HG03354 (cell line): Measurements from ENCODE around the gene SMAD7.

Experiments used
- ATAC-seq: cut with Tn5 transposase; IDR thresholded peaks from one replicate; pipeline ENCODE4 v1.9.1; 2021; ENCODE audit warnings: mild to moderate bottlenecking; ENCODE audit not compliant: unreplicated experiment, poor library complexity, severe bottlenecking

The SMAD7 gene

GRCh38 chr18:48921305-48922225 lies 29.2 kb downstream of the SMAD7 start:
- no peak for ATAC-seq

- no peak for ATAC-seq
Observed at GRCh38 chr18:48920408-48921038, 30.2 kb downstream of the SMAD7 start.

GRCh38 chr18:48919547-48919946 lies 31.2 kb downstream of the SMAD7 start:
- ATAC-seq, result no peak

GRCh38 chr18:48918660-48919456 lies 31.9 kb downstream of the SMAD7 start:
- no peak for ATAC-seq

GRCh38 chr18:48917579-48918517 lies 32.9 kb downstream of the SMAD7 start:
- ATAC-seq, result no peak

- no peak for ATAC-seq
Observed at GRCh38 chr18:48915626-48916425, 34.9 kb downstream of the SMAD7 start.

- ATAC-seq, result no peak
Observed at GRCh38 chr18:48914581-48915251, 36.0 kb downstream of the SMAD7 start.

GRCh38 chr18:48913775-48914174 lies 37.0 kb downstream of the SMAD7 start:
- no peak for ATAC-seq

- no peak for ATAC-seq
Observed at GRCh38 chr18:48913201-48913600, 37.6 kb downstream of the SMAD7 start.

GRCh38 chr18:48910972-48911545 lies 39.7 kb downstream of the SMAD7 start:
- ATAC-seq, result no peak

GRCh38 chr18:48909721-48910120 lies 41.0 kb downstream of the SMAD7 start:
- no peak for ATAC-seq

- no peak for ATAC-seq
Observed at GRCh38 chr18:48908916-48909315, 41.8 kb downstream of the SMAD7 start.

GRCh38 chr18:48905513-48905912 lies 45.3 kb downstream of the SMAD7 start:
- no peak for ATAC-seq

- no peak for ATAC-seq
Observed at GRCh38 chr18:48904847-48905394, 45.8 kb downstream of the SMAD7 start.

GRCh38 chr18:48904091-48904490 lies 46.7 kb downstream of the SMAD7 start:
- ATAC-seq, result no peak

GRCh38 chr18:48902856-48903601 lies 47.7 kb downstream of the SMAD7 start:
- no peak for ATAC-seq
